ENCODE data around the gene MEIG1. TPM values are rescaled to one million over a fixed set of nuclear protein-coding genes. Genes with fewer than 3 reads are reported as not detected.
A peak's percentile ranks its signal among the peaks of the same experiment; 100 is the strongest.
"Not testable (repeated sequence)": the region's sequence is repeated elsewhere in the genome, so short reads cannot be mapped to it uniquely, and the experiment has no call there.

Gene MEIG1
- not detected in 2 replicates for total RNA-seq (2014; rRNA removed; shearing (Covaris generic))

- in situ Hi-C loops (cut with HindIII; ENCODE audit: low sequenced_read_pairs), result no loop called here
- DNase-seq (ENCODE audit: low spot score), result peak; percentile 94
These were observed at the start of gene MEIG1 for GRCh38 chr10:14959221-14960057. TSS of gene MEIG1 (plus strand) at chr10:14959388. CDS start at chr10:14966469, 7,081 bp downstream.

GRCh38 chr10:14910953-14911352, 48.2 kb upstream of the MEIG1 start:
- no peak for DNase-seq (ENCODE audit: low spot score)
- in situ Hi-C loops (cut with HindIII; ENCODE audit: low sequenced_read_pairs), result no loop called here

GRCh38 chr10:14911801-14912200, 47.4 kb upstream of the MEIG1 start:
- DNase-seq (ENCODE audit: low spot score), result no peak
- in situ Hi-C loops (cut with HindIII; ENCODE audit: low sequenced_read_pairs), result no loop called here

- DNase-seq (ENCODE audit: low spot score), result no peak
- in situ Hi-C loops (cut with HindIII; ENCODE audit: low sequenced_read_pairs), result no loop called here
These were observed 42.6 kb upstream of the MEIG1 start for GRCh38 chr10:14916600-14916999.

- in situ Hi-C loops (cut with HindIII; ENCODE audit: low sequenced_read_pairs), result no loop called here
- no peak for DNase-seq (ENCODE audit: low spot score)
These were observed 41.4 kb upstream of the MEIG1 start for GRCh38 chr10:14917827-14918226.

- in situ Hi-C loops (cut with HindIII; ENCODE audit: low sequenced_read_pairs), result no loop called here
- no peak for DNase-seq (ENCODE audit: low spot score)
These were observed 40.2 kb upstream of the MEIG1 start for GRCh38 chr10:14918964-14919363.

- DNase-seq (ENCODE audit: low spot score), result no peak
- in situ Hi-C loops (cut with HindIII; ENCODE audit: low sequenced_read_pairs), result no loop called here
These were observed 35.2 kb upstream of the MEIG1 start for GRCh38 chr10:14924013-14924412.

- no peak for DNase-seq (ENCODE audit: low spot score)
- in situ Hi-C loops (cut with HindIII; ENCODE audit: low sequenced_read_pairs), result no loop called here
These were observed 33.9 kb upstream of the MEIG1 start for GRCh38 chr10:14925268-14925667.

GRCh38 chr10:14926061-14926470, 33.1 kb upstream of the MEIG1 start:
- no peak for DNase-seq (ENCODE audit: low spot score)
- in situ Hi-C loops (cut with HindIII; ENCODE audit: low sequenced_read_pairs), result no loop called here

- in situ Hi-C loops (cut with HindIII; ENCODE audit: low sequenced_read_pairs), result no loop called here
- no peak for DNase-seq (ENCODE audit: low spot score)
These were observed 32.3 kb upstream of the MEIG1 start for GRCh38 chr10:14926722-14927416.

- no peak for DNase-seq (ENCODE audit: low spot score)
- in situ Hi-C loops (cut with HindIII; ENCODE audit: low sequenced_read_pairs), result no loop called here
These were observed 28.6 kb upstream of the MEIG1 start for GRCh38 chr10:14930610-14931009.

- in situ Hi-C loops (cut with HindIII; ENCODE audit: low sequenced_read_pairs), result no loop called here
- no peak for DNase-seq (ENCODE audit: low spot score)
These were observed 22.6 kb upstream of the MEIG1 start for GRCh38 chr10:14936584-14936983.

GRCh38 chr10:14938971-14939370, 20.2 kb upstream of the MEIG1 start:
- in situ Hi-C loops (cut with HindIII; ENCODE audit: low sequenced_read_pairs); DNase-seq (ENCODE audit: low spot score): not testable (repeated sequence)

- DNase-seq (ENCODE audit: low spot score); in situ Hi-C loops (cut with HindIII; ENCODE audit: low sequenced_read_pairs): not testable (repeated sequence)
These were observed 16.8 kb upstream of the MEIG1 start for GRCh38 chr10:14942147-14942949.

- DNase-seq (ENCODE audit: low spot score); in situ Hi-C loops (cut with HindIII; ENCODE audit: low sequenced_read_pairs): not testable (repeated sequence)
These were observed 16.2 kb upstream of the MEIG1 start for GRCh38 chr10:14942950-14943338.

GRCh38 chr10:14945108-14945507, 14.1 kb upstream of the MEIG1 start:
- in situ Hi-C loops (cut with HindIII; ENCODE audit: low sequenced_read_pairs), result no loop called here
- no peak for DNase-seq (ENCODE audit: low spot score)

- in situ Hi-C loops (cut with HindIII; ENCODE audit: low sequenced_read_pairs), result no loop called here
- no peak for DNase-seq (ENCODE audit: low spot score)
These were observed 11.9 kb upstream of the MEIG1 start for GRCh38 chr10:14947268-14947667.

GRCh38 chr10:14949291-14949690, 9.9 kb upstream of the MEIG1 start:
- in situ Hi-C loops (cut with HindIII; ENCODE audit: low sequenced_read_pairs), result no loop called here
- no peak for DNase-seq (ENCODE audit: low spot score)

- in situ Hi-C loops (cut with HindIII; ENCODE audit: low sequenced_read_pairs), result no loop called here
- DNase-seq (ENCODE audit: low spot score), result no peak
These were observed 6.3 kb upstream of the MEIG1 start for GRCh38 chr10:14952851-14953423.
